Hepatocyte (in vitro differentiated cells): Measurements from ENCODE around the gene RGS6. TPM values are rescaled to one million over a fixed set of nuclear protein-coding genes. Genes with fewer than 3 reads are reported as not detected.

Experiments
- DNase-seq: peaks from one replicate; pipeline ENCODE4 v3.0.0-alpha.2; 2016; ENCODE audit warnings: low spot score
- H2AFZ ChIP-seq: fragments of 200-600 bp; sonication (generic); 2 replicates; pipeline ENCODE4 v1.6.0; 2016; ENCODE audit warnings: antibody characterized with exemption, mild to moderate bottlenecking
- H3K27ac ChIP-seq: fragments of 200-600 bp; sonication (generic); 2 replicates; pipeline ENCODE4 v1.5.1; 2016; ENCODE audit warnings: mild to moderate bottlenecking
- H3K27me3 ChIP-seq: fragments of 200-600 bp; sonication (generic); 2 replicates; pipeline ENCODE4 v1.6.1; 2016
- H3K36me3 ChIP-seq: fragments of 200-600 bp; sonication (generic); replicated peaks from 2 replicates; pipeline ENCODE4 v1.5.1; 2016; ENCODE audit warnings: low read depth; ENCODE audit not compliant: insufficient read depth
- H3K4me1 ChIP-seq: fragments of 200-600 bp; sonication (generic); 2 replicates; pipeline ENCODE4 v1.5.1; 2016; ENCODE audit warnings: mild to moderate bottlenecking, moderate library complexity; ENCODE audit not compliant: insufficient read depth
- H3K4me2 ChIP-seq: fragments of 200-600 bp; sonication (generic); 2 replicates; pipeline ENCODE4 v1.6.0; 2016
- H3K4me3 ChIP-seq: fragments of 200-600 bp; sonication (generic); 2 replicates; pipeline ENCODE4 v1.5.1; 2016; ENCODE audit warnings: mild to moderate bottlenecking
- H3K79me2 ChIP-seq: fragments of 200-600 bp; sonication (generic); 2 replicates; pipeline ENCODE4 v1.6.0; 2017; ENCODE audit warnings: mild to moderate bottlenecking
- H3K9me2 ChIP-seq: fragments of 200-600 bp; sonication (generic); replicated peaks from 2 replicates; pipeline ENCODE4 v1.6.0; 2017; ENCODE audit warnings: mild to moderate bottlenecking; ENCODE audit not compliant: insufficient read depth
- H3K9me3 ChIP-seq: fragments of 200-600 bp; sonication (generic); 2 replicates; pipeline ENCODE4 v1.5.1; 2016; ENCODE audit warnings: low read depth, mild to moderate bottlenecking
- H4K20me1 ChIP-seq: fragments of 200-600 bp; sonication (generic); 2 replicates; pipeline ENCODE4 v1.6.0; 2016; ENCODE audit warnings: mild to moderate bottlenecking; ENCODE audit not compliant: insufficient read depth, poor library complexity, severe bottlenecking
- CTCF ChIP-seq: fragments of 200-600 bp; sonication (generic); IDR thresholded peaks from 2 replicates; pipeline ENCODE4 v1.5.1; 2016; ENCODE audit warnings: antibody characterized with exemption, mild to moderate bottlenecking; ENCODE audit not compliant: poor library complexity
- EZH2 ChIP-seq: fragments of 200-600 bp; sonication (generic); IDR thresholded peaks from 2 replicates; pipeline ENCODE4 v1.6.1; 2016; ENCODE audit warnings: antibody characterized with exemption, mild to moderate bottlenecking, borderline replicate concordance
- EZH2phosphoT487 ChIP-seq: fragments of 200-600 bp; sonication (generic); IDR thresholded peaks from one replicate; pipeline ENCODE4 v1.6.1; 2018; ENCODE audit warnings: antibody characterized with exemption, mild to moderate bottlenecking, low read depth, moderate library complexity; ENCODE audit not compliant: unreplicated experiment, severe bottlenecking
- WGBS: methylation state at CpG from one replicate; pipeline ENCODE4 v1.1.6; 2016; ENCODE audit warnings: low lambda C conversion rate; ENCODE audit errors: missing lambda C conversion rate; 5-methylcytosine and 5-hydroxymethylcytosine counted together
- polyA plus RNA-seq: library from polyadenylated mRNA; unstranded; fragments of >200 nt; fragmentation: Nextera tagmentation; extraction: Ambion mirVana; gene quantifications from 2 replicates; pipeline ENCODE4 v1.2.1, GENCODE V29; 2016
- total RNA-seq: library from RNA; depleted of rRNA; stranded (reverse); fragments of >200 nt; gene quantifications from 2 replicates; pipeline ENCODE4 v1.2.3, GENCODE V29; 2014

Gene RGS6
- total and polyA plus RNA-seq, 2 experiments from 2014 or later = 0.25 to 0.87 TPM

GRCh38 chr14:72609205-72609916 lies 677.1 kb downstream of the RGS6 start:
- Histone ChIP-seq H2AFZ (no peak overlapping the region), H3K9me2 (no peaks in the 10 kb centered on the region), H3K27ac (no peak overlapping the region), H3K36me3 (no peaks in the 10 kb centered on the region), H3K4me3 (no peak overlapping the region), H3K9me3 (no peaks in the 10 kb centered on the region), H3K79me2 (no peaks in the 10 kb centered on the region), H3K4me2 (no peak overlapping the region), H3K4me1 (peaks cover 14% of the 10 kb centered on the region), H4K20me1 (no peaks in the 10 kb centered on the region), H3K27me3 (no peaks in the 10 kb centered on the region)
- no peak for DNase-seq
- TF ChIP-seq EZH2 = no peak
- WGBS = 81% methylated on average over 12 of the region's 12 CpGs

DNA sequence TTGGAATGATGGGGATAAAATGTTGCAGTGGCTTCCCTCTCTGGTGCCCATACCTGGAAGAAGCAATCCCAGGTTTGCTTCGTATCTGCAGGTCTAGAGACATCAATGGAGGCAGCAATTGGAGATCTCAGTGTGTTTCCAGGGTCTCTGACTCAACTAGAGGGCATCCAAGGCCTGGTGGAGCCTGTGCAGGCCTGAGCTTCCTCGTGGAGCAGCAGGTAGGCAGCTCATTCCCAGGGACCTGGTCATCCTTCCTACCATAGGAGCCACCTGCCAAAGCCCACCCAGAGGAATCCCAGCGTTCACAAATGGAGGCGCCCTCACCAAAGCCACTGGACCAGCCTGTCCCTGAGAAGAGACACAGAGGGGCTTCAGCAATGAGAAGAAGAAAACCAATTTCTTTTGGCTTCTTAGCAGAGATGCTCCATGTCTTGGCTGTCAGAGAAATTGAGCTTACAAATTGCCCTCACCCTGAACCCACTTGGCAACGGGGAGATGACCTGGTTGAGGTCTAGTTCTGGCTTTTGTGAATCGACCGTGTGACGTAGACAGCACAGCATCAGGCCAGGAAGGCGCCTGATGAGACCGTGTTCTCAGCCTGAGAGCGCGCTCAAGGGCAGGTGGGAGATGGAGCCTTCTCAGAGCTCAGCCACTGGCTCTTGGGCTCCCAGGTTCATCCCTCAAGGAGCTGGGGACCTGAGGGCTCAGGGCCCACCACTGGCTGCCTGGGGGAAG lies 678.0 kb downstream of the RGS6 start:
- Histone ChIP-seq H3K27ac (no peak overlapping the region), H3K27me3 (no peaks in the 10 kb centered on the region), H3K9me2 (no peaks in the 10 kb centered on the region), H2AFZ (no peak overlapping the region), H3K79me2 (no peaks in the 10 kb centered on the region), H4K20me1 (no peaks in the 10 kb centered on the region), H3K4me1 (peaks cover 14% of the 10 kb centered on the region), H3K9me3 (no peaks in the 10 kb centered on the region), H3K36me3 (no peaks in the 10 kb centered on the region), H3K4me3 (no peak overlapping the region), H3K4me2 (no peak overlapping the region)
- DNase-seq = no peak
- TF ChIP-seq EZH2 (no peak), CTCF (no peak), EZH2phosphoT487 (no peak)
- WGBS = 93% methylated on average over 12 of the region's 12 CpGs

DNA sequence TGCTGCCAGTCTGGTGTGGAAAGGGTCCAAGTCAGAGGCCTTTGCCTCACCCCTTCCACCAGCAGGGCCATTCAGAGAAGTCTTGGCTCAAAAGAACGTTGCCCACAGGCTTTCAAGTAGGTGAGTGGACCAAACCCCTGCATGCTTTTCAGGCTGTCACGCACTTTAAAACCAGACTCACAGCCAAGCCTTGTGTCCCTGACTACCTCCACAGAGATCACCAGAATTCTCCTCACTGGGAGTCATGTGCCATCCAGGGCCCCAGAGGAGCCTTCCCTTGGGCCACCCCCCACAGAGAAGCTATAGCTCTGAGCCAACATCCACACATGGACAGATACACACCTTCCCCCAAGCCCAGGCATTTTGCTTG lies 678.6 kb downstream of the RGS6 start:
- no peak for DNase-seq

More for the DNA sequence above, 678.6 kb downstream of the RGS6 start:
- Histone ChIP-seq H3K36me3 (no peaks in the 10 kb centered on the region), H3K4me1 (peaks cover 14% of the 10 kb centered on the region), H3K79me2 (no peaks in the 10 kb centered on the region), H3K9me2 (no peaks in the 10 kb centered on the region), H3K27me3 (no peaks in the 10 kb centered on the region), H3K4me3 (no peak overlapping the region), H3K9me3 (no peaks in the 10 kb centered on the region), H3K4me2 (no peak overlapping the region), H4K20me1 (no peaks in the 10 kb centered on the region), H3K27ac (no peak overlapping the region), H2AFZ (no peak overlapping the region)
- 93% methylated on average over 2 of the region's 2 CpGs for WGBS
- TF ChIP-seq EZH2phosphoT487 (no peak), EZH2 (no peak), CTCF (no peak)
